ENCODE results near the gene COL26A1. TPM values are rescaled to one million over a fixed set of nuclear protein-coding genes. Genes with fewer than 3 reads are reported as not detected.

COL26A1 gene
- total RNA-seq, 1 donor from 2014 or later, result 155 TPM

- Mint-ChIP-seq H3K9me3 (ENCODE audit: low read depth) (no peaks in the 10 kb centered on the region), H3K27me3 (ENCODE audit: low read depth) (peaks cover 9% of the 10 kb centered on the region), H3K4me1 (ENCODE audit: low read depth) (peaks cover 11% of the 10 kb centered on the region), H3K36me3 (ENCODE audit: low read depth) (no peaks in the 10 kb centered on the region), H3K4me3 (ENCODE audit: unreplicated experiment) (no peak overlapping the region), H3K27ac (ENCODE audit: unreplicated experiment) (no peak overlapping the region)
- DNase-seq (ENCODE audit: low spot score), result peak; percentile 51
- TF ChIP-seq CTCF (IDR thresholded peaks at IDR 0.05), result no peak
Observed at GRCh38 chr7:101597941-101598340, 235.3 kb downstream of the COL26A1 start.

DNA sequence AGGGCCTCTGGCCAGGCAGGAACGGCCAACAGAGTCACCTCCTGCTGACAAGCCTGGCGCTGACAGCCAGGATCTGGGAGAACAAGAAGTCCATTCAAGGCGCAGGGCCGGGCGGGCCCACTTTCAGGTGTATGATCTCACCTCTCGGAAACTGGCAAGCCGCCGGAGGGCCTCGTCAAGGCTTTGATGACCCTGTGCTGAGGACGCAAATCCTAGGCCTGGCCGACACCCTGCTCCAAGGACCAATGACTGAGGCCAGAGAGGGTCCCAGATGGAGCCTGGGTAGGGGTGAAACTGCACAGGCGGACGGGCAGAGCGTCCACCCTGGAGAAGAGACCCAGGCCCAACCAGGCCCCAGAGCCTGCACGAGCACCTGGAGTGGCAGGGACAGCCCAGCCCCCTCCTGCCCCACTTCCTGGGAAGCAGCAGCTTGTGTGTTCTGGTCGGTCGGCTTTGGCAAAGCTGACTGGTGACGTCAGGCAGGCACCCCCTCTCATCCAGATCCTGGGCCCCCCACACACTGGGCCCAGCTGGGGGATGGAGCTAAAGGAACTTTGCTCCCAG lies 235.8 kb downstream of the COL26A1 start:
- Mint-ChIP-seq H3K9me3 (ENCODE audit: low read depth) (no peaks in the 10 kb centered on the region), H3K4me3 (ENCODE audit: unreplicated experiment) (no peak overlapping the region), H3K4me1 (ENCODE audit: low read depth) (peaks cover 14% of the 10 kb centered on the region), H3K36me3 (ENCODE audit: low read depth) (no peaks in the 10 kb centered on the region), H3K27ac (ENCODE audit: unreplicated experiment) (no peak overlapping the region), H3K27me3 (ENCODE audit: low read depth) (peaks cover 9% of the 10 kb centered on the region)
- TF ChIP-seq CTCF (IDR thresholded peaks at IDR 0.05), result no peak
- peak; percentile 90 for DNase-seq (ENCODE audit: low spot score)

DNA sequence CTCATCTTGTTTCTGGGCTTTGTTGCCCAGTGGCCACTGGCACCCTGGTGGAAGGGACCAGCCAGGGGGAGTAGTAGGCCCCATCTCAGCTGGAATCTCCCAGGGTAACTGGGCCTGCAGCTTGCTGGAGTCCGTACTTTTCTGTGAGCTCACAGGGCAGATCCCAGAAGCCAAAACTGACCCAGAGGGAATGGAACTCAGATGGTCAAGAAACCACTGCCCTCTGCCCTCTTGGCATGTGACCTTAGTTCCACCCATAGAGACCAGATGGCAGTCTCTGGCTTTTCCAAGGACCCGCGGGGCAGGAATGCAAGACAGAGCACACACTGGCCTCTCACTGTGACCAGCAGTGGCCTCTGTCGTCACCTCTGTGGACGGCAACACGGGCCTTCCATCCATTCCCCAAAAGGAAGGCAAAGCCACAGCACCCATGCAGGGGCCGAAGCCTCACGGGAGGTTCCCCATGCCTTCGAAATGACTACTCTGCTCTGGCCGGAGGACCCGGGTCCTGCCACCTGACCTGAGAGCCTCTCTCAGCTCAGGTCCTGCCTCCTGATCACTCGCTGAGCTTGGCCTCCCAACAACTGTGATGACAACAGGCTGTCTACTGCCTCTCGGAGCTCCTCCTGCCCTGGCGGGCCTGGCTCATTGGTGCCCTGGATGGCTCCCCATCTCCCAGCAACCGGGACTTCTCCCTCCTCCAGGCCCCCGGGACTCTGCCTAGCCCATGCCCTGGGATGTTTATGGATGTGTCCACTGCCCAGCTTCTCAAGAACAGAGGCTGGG lies 236.5 kb downstream of the COL26A1 start:
- DNase-seq (ENCODE audit: low spot score), result peak; percentile 88
- peaks cover 14% of the 10 kb centered on the region for H3K4me1 Mint-ChIP-seq (ENCODE audit: low read depth)
- peak; percentile 18 for TF ChIP-seq CTCF (IDR thresholded peaks at IDR 0.05)
- no peak overlapping the region for H3K4me3 Mint-ChIP-seq (ENCODE audit: unreplicated experiment)
- H3K9me3 Mint-ChIP-seq (ENCODE audit: low read depth), result no peaks in the 10 kb centered on the region
- H3K27ac Mint-ChIP-seq (ENCODE audit: unreplicated experiment), result no peak overlapping the region
- no peaks in the 10 kb centered on the region for H3K36me3 Mint-ChIP-seq (ENCODE audit: low read depth)
- H3K27me3 Mint-ChIP-seq (ENCODE audit: low read depth), result peaks cover 9% of the 10 kb centered on the region

DNA sequence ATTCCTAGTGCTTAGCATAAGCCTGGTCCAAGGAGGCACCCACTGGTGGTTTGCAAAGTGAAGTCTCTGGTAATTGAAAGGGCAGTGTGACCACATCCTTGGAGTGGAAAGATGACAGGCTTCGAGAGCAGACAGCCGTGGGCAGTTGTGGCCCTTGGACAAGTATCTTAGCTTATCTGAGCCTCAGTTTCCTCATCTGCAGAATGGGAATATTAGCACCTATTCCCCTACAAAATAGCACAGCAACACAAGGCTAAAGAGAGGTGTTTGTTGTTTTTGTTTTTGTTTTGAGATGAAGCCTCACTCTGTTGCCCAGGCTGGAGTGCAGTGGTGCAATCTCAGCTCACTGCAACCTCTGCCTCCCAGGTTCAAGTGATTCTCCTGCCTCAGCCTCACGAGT lies 237.1 kb downstream of the COL26A1 start:
- no peaks in the 10 kb centered on the region for H3K36me3 Mint-ChIP-seq (ENCODE audit: low read depth)
- no peak overlapping the region for H3K27ac Mint-ChIP-seq (ENCODE audit: unreplicated experiment)

GRCh38 chr7:101602082-101602481 lies 239.4 kb downstream of the COL26A1 start:
- Mint-ChIP-seq H3K27ac (ENCODE audit: unreplicated experiment) (no peak overlapping the region), H3K4me1 (ENCODE audit: low read depth) (peaks cover 40% of the 10 kb centered on the region), H3K4me3 (ENCODE audit: unreplicated experiment) (no peak overlapping the region), H3K9me3 (ENCODE audit: low read depth) (no peaks in the 10 kb centered on the region), H3K27me3 (ENCODE audit: low read depth) (peaks cover 2% of the 10 kb centered on the region), H3K36me3 (ENCODE audit: low read depth) (no peaks in the 10 kb centered on the region)
- no peak for DNase-seq (ENCODE audit: low spot score)
- TF ChIP-seq CTCF (IDR thresholded peaks at IDR 0.05), result no peak

More for the DNA sequence above, 237.1 kb downstream of the COL26A1 start:
- Mint-ChIP-seq H3K27me3 (ENCODE audit: low read depth) (peaks cover 7% of the 10 kb centered on the region), H3K4me1 (ENCODE audit: low read depth) (peaks cover 19% of the 10 kb centered on the region), H3K9me3 (ENCODE audit: low read depth) (no peaks in the 10 kb centered on the region), H3K4me3 (ENCODE audit: unreplicated experiment) (no peak overlapping the region)
- TF ChIP-seq CTCF (IDR thresholded peaks at IDR 0.05), result no peak
- DNase-seq (ENCODE audit: low spot score), result peak; percentile 1
